GM12873 (cell line): ENCODE data around the gene MRPL43.

Experiments
- CTCF ChIP-seq: IDR thresholded peaks from 2 replicates; pipeline ENCODE4 v1.5.1; 2012; ENCODE audit warnings: low read depth, mild to moderate bottlenecking, moderate library complexity, low read length, control low read depth; ENCODE audit not compliant: insufficient read depth; ENCODE audit errors: missing control alignments

Gene MRPL43

GRCh38 chr10:101022967-101023705, 35.8 kb upstream of the MRPL43 start:
- TF ChIP-seq CTCF, result no peak

- no peak for TF ChIP-seq CTCF
Measured at GRCh38 chr10:101021692-101022251, 34.5 kb upstream of the MRPL43 start.

- no peak for TF ChIP-seq CTCF
Measured at GRCh38 chr10:101021239-101021638, 33.9 kb upstream of the MRPL43 start.

- TF ChIP-seq CTCF, result no peak
Measured at GRCh38 chr10:101020427-101021075, 33.3 kb upstream of the MRPL43 start.

GRCh38 chr10:101019440-101019703, 32.1 kb upstream of the MRPL43 start:
- TF ChIP-seq CTCF, result no peak

GRCh38 chr10:101018600-101019439, 31.5 kb upstream of the MRPL43 start:
- TF ChIP-seq CTCF, result peak; percentile 75

- TF ChIP-seq CTCF, result no peak
Measured at GRCh38 chr10:101018118-101018599, 30.9 kb upstream of the MRPL43 start.
